NCI-H446 treated with DMSO at 0.1 percent for 48 hours (cell line): ENCODE measurements around the gene CNPPD1.

ENCODE experiments used
- DNase-seq: peaks from one replicate; lab custom pipeline; 2025; lab: John Stamatoyannopoulos, UW

Gene CNPPD1

DNA sequence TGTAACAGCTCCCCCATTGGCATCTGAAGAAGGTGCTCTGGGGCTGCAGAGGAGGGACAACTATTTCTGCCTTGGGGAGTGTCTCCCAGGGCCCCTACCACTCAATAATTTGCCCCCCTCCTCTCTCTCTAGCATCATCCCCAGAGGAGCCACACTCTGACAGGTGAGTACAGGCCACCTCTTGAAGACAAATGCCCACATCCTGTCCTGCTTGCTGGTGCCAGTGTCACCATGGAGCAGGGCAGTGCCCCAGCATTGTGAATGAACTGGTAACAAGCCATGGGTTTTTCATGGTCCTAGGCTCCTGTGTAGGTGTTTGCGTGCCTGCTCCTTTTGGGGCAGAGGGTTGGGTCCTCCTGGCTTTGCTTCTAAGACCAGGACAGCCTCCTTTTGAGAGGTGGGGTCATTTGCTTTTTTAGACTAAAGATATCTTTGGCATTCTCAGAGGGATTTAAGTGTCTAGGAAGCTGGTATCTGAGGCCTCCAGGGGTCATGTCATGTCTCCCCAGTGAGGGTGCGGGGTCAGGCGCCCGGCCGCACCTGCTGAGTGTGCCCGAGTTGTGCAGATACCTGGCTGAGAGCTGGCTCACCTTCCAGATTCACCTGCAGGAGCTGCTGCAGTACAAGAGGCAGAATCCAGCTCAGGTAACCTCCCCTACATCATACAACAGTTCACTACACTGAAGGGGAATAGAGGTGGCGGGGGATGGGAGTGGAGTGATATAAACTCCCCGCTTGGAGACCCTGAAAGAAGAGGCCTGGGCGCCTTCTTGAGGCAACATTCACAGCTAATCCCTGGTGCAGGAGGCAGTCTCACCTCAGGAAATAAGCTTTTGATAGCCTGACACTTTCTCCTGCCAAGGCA is 3.1 kb upstream of the CNPPD1 start:
- no peak for DNase-seq

DNA sequence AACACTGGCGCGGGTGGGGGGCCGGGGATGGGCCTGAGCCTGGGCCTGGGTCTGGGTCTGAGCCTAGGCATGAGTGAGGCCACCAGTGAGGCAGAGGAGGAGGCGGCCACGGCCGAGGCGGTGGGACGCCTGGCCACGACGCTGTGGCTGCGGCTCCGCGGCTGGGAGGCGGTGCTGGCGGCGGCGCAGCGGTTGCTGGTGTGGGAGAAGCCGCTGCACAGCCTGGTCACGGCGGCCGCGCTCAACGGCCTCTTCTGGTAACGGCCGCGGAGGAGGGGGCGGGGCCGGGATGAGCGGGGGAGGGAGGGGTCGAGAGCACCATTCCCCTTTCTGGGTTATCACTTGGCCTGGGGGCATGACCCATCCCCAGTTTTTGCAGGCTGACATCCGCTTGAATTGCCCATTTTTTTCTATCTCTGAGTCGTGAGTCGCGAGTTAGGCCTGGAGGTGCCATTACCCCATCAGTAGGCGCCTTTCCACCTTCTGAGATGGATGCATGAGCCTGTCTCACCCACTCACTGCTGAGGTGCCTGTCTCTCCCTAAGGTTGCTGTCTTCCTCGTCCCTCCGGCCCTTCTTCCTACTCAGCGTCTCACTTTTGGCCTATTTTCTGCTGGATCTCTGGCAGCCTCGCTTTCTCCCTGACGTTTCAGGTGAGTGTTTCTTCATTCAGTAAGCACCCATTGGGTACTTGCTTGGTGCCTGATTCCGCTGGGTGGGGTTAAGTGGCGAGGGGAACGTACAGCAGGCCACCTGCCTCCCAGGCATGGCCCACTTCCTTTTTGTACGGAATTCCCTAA is 1.9 kb upstream of the CNPPD1 start:
- no peak for DNase-seq

DNA sequence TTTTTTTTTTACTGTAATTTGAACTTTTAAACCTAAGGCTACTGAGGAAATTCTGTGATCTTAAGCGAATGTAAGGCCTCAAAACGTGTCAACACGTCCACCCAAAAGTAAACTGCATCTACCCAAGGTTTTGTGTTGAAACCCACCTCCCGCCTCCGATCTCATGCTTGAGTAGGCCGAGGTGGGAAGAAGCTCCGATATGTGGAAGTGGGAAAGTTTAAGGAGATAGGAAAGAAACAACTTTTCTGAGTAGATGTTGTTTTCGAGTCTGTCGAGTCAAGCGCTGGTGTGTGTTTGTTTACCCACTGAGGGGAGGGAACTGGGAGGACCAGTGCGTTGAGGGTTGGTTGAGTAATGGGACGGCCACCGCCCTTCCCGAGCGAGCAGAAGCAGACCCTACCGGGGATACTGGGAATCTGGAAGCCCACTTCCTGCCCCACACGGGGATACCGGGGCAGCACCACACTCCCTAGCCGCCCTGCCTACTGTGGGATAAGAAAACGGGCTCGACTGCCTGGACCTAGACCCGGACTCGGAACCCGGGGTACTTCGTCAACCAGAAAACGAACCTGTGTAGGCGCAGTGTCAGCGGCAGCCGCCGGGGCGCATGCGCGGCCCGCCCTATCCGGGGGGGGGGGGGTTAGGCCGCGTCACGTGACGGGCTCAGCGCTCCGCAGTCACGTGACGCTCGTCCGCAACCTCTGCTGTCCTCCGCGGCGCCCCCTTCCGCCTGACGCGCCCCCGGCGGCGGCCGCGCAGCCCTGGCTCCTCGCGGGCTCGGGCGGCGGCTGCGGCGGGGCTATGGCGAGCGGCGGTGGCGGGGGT is 1.0 kb upstream of the CNPPD1 start, which contains the start of gene RETREG2:
Gene RETREG2 (plus strand): TSS at position 724 of the 825 bp plus-strand sequence. CDS start 78 bp downstream, at position 802.
- peak; percentile 67 for DNase-seq

DNA sequence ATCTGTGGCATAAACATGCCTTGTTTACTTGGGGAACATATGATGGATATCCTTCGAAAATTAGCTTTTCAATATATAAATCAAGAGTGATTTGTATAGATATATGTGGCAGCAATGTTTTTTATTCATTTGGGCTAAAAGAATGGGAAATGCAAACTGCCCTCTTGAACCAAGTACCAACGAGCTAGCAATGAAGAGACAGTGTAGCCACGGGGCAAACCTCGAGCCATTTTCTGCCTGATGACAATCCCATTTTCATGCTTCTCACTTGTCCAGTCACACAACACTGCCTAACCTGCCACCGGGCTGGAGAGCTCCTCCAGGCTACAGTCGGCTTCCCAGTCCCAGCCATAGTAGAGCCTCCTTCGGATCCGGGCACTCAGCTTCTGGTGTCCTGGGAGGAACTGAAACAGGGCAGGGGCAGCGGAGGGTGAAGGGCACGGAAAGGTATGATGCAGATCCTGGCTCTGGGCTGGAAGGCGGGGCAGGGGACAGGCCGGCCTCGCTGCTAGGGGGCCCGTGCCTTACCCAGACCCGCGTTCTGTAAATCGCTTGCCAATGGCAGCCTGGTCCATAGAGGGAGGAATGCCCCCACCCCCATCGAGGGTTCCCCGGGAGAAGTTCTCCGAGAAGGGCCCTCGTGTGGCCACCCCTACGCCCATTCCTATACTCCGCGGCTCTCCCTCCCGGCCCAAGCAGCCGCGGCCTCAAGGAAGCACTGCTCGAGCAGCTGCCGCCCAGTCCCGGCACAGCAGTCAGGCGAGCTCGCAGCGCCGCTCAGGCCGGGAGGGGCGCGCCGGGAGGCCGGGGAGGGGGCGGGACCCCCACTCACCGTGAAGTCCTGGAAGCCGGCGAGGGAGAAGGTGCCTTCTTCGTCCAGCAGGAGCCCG is 552 bp downstream of the CNPPD1 start:
- DNase-seq: no peak

DNA sequence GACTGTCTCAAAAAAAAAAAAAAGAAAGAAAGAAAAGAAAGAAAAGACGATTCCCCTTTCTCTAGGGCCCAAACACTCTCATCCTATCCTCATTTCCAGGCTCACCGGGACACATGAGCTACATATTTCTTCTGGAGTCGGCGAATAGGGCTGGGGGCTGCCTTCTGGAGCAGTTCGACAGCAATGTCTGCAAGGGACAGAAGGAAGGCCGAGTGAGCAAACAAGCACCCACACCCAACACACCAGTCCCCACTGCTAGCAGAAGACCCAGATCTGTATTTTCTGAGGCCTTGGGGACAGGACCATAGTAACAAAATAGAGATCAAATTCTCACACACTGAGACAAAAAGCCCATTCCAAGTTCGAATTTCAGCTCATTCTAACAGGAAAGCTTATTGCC is 1.2 kb downstream of the CNPPD1 start:
- DNase-seq: no peak

DNA sequence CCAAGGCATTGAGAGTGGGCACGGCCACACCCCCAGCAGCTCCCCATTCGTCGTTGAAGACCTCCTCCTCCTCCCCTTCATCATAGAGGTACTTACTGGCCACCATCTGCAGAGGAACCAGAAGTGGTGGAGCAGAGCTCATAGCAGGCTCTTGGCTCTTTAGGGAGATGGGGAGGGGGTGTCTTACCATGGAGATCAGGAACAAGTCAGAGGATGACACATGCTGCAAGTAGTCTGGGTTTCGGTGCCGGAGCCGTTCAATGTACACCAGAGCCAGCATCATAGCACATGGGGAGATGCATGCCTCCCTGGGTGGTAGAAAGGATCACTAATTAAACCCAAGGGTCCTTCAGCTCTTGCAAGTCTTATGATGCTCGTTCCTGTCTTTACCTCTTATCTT is 1.9 kb downstream of the CNPPD1 start:
- DNase-seq: no peak

DNA sequence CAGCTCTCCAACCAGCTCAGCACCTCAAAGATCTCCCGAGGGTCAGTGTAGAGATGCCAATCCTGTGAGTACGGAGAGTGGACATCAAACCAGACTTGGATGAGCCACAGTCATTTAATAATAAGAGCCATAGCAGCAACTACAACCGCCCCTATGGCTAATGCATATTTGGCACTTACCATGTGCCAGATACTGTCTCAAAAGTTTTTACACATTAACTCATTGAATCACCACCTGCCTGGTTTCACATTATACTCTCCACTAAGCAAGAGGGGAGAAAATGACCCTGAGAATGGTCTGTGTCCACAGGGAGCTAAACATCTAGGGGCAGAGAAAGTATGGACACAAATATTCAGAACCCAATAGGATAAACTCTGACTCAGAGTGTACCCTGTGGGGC is 2.6 kb downstream of the CNPPD1 start:
- no peak for DNase-seq

DNA sequence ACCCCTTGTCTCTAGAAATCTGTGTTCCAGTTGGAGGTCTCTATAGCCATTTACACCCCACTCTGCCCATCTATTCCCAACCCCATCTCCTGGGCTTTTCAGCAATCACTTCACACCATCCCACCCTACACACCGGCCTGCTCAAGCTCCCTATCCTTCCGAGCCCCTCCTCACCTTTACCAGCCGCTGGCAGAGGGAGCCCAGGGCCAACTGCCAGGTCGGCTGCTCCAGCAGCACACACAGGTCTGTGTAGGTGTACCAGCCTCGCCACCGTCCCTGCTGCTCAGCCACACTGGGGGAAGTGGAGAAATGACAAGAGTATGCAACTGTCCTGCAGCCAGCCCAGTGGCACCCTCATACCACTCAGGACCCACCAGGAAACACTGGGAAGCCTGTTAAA is 3.5 kb downstream of the CNPPD1 start:
- no peak for DNase-seq

DNA sequence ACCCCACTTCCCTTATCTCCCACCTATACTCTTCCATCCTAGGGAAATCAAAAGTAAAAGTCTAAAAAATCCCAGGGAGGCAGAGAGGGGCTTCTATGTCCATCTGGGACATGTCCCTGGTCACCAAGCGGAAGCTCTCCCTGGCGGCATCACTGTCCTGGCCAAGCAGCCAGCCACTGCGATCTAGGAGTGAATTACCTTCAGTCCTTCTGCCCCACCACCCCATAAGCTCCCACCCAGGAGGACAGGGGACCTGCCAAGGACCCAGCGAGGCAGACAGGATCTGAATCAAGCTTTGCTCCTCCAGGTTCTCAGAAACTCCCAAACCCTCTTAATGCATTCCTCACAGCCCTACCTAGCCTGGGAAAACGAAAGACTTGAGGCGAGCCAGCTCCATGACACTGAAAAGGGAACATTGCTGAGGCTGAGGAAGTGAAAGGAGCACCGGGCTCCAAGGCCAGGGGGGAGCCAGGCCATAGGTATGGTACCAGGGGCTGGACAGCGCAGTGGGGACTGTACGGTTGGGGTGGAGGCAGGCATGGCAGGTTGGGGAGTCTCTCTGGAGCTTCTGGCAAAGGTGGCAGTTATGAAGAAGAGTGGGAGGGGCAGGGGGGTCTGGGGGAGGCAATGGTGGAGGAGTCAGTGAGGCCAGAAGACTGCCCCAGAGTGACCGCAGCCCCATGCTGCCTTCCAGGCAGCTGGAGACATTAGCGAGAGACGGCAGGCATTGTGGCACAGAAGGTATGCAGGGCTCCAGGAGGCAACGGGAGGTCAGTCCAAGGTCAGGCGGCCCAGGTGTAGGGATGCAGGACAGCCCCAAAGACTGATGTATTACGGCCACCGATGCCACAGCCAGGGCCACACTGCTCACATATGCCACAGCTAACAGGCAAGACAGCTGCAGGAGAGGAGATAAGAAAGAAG is 4.2 kb downstream of the CNPPD1 start:
- DNase-seq: no peak

DNA sequence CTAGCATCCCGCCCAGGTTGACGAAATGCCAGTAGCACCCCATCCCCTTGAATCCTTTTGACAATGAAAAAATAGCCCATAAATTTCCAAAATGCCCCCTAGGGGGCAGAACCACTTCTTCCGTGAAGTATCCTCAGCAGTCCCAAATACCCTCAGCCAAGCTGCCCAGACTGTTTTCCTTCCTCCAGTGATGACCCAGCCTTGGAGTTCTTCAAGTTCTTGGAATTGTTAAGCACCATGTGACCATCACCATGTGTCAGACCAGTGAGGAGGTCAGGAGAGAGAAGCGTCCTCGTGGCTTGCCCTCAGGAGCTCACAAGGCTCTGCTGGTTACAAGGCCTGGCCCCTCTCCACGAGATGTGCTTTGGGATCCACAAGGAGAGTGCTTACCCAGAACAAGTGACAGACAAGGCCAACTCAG is 5.5 kb downstream of the CNPPD1 start:
- no peak for DNase-seq

DNA sequence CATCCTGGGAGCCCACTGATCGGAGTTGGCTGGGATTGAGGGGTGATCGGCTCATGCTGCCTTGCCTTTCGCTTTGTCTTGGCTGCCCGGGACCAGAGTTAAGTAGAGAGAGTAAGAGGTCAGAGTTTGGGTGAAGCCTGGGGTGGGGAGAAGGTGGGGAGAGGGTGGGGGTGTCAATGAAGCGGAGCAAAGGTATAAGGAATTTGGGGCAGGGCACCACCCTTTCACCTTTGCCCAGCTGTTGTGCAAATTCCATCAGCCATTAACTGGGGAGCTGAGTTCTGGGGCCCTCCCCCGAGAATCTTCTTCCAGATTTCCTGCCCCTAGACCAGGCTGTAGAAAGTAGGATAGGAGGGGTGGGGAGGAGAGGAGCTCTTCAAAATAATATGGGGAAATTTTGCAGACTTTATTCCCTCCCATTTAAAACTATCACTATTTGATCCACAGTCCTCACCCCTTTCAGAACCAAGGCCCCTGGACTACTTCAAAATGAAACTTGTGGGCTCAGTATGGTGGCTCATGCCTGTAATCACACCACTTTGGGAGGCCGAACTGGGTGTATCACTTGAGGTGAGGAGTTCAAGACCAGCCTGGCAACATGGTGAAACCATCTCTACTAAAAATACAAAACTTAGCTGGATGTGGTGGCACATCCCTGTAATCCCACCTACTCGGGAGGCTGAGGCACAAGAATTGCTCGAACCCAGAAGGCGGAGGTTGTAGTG is 6.6 kb downstream of the CNPPD1 start, which contains the start of gene SLC23A3:
Gene SLC23A3 (minus strand): TSS at position 100 of the 725 bp plus-strand sequence. CDS start 45 bp downstream, at position 55.
- DNase-seq: no peak

DNA sequence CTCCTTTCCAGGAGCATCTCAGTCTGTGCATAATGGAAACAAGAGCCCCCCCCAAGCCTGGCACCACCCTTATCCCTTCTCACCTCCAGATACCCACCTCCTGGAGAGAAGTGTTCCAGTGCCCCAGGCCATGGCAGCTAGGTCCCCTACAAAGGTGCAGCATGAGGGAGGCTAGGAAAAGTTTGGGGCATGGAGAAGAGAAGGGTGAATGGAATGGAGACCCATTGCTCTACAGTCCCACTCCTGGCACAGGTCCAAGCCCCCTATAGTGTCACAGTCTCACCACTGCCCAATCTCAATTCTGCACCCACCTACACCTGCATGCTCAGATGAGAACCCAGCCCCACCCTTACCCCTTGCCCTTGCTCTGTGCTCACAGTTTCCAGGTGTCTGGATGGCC is 7.8 kb downstream of the CNPPD1 start:
- no peak for DNase-seq

DNA sequence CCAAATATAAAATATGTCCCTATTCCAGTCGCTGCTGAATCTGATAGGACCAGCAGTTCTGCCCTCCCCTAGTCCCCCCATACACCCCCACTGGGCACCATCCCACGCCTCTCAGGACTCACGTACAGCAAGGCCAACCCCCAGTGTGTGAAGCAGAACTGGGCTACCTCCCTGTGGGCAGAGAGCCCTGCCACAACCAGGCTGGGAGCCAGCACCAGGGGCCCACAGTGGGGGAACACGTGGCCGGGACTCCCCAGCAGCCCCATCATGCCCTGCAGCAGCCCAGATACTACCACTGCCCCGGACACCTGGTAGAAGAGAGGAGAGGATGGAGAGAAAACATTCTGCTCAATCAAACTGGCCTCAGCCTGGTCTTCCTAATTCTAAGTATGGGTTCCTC is 8.2 kb downstream of the CNPPD1 start:
- DNase-seq: no peak

DNA sequence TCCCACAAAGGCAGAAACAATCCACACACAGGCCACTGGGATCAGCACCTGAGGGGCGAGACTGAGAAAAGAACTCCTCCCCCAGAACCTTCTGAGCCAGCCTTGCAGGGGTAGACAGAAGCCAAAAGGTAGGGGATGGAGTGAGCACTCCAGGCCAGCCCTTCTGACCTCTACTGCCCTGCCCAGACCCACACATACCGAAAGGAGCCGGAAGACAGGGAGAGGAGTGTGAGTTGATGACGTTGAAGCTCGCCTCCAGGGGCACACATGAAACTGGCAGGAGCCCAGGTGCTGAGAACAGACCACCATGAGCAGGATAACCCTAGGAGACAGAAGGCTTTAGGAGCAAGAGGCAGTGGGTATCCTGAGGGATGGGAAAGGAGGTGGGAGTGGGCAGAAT is 8.7 kb downstream of the CNPPD1 start:
- no peak for DNase-seq

DNA sequence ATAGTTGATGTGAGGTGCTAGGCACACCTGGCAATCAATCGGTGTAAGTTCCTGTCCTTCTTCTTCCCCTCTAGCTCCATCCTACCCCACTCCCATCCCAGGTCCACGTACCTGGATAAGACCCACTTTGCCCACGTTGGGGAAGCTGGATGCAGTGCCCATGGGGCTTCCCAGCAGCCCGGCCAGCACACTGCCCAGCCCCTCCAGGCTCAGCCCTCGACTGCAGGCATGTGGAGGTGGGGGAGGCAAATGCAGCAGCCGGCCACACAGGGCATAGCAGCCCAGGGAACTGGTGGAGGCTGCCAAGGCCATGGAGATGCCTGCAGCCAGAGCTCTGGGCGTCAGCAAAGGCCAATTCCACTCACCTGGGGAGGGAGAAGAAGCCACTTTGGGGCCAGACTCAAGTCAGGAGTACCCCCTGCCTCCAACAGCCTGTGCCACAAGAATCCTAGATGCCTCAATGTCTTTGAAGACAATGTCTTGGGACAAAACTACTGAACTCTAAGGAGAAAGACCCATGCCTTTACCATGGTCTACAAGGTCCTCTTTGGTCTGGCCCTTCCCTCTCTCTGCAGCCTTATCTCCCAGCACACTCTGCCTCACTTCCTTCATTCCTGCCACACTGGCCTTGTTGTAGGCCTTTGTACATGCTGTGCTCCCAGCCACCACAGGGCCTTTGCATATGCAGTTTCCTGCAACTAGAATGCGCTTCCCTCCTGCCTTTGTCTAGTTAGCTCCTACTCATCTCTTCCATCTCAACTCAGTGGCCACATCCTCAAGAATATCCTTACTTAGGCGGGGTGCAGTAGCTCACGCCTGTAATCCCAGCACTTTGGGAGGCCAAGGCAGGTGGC is 11.4 kb downstream of the CNPPD1 start:
- no peak for DNase-seq

DNA sequence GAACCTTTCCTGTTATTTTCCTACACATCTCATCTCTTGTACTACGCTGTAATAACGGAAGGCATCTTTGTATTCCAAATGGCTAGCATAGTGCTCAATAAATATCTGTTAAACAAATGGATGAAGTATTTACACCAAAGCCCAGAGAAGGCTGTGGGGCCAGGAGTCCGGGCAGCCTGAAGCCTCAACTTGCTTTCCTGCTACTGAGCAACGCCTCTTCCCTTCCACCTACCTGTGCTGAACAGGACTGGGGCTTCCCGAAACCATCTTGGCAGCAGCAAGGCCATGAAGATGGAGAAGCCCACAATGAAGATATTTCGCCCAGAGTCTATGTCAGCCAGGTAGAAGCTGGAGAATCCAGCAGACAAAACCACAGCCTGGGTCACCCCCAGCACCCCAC is 13.6 kb downstream of the CNPPD1 start:
- no peak for DNase-seq

DNA sequence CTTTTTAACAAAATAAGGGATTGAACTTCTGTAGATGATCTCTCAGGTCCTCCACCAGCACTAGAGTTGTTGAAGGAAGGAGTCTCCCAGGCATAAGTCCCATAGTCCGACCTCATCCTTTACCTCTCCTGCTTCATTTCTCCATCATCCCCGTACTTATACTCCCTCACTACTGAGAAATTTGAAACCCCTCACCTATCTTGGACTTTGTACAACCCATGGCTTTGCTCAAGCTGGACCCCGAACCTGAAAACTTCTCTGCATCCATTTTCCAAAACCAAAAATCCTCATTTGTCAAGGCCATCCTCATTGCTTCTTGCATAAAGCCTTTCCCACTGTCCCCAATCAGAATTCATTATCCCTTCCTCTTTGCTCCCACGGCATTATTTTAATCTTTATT is 15.6 kb downstream of the CNPPD1 start:
- no peak for DNase-seq
